Endodermal cell (in vitro differentiated cells): Measurements from ENCODE around the gene NEDD4L. TPM values are rescaled to one million over a fixed set of nuclear protein-coding genes. Genes with fewer than 3 reads are reported as not detected.

Experiments used
- DNase-seq: peaks from one replicate; pipeline ENCODE4 v3.0.0-alpha.2; 2017
- H3K27ac ChIP-seq: 2 replicates; pipeline ENCODE4 v1.5.1; 2013; ENCODE audit warnings: mild to moderate bottlenecking, low read depth, low read length, moderate library complexity
- H3K27me3 ChIP-seq: 2 replicates; pipeline ENCODE4 v1.6.1; 2013; ENCODE audit warnings: mild to moderate bottlenecking, low read length, moderate library complexity; ENCODE audit not compliant: insufficient read depth, control insufficient read depth, poor library complexity, severe bottlenecking
- H3K36me3 ChIP-seq: 2 replicates; pipeline ENCODE4 v1.7.0; 2013; ENCODE audit warnings: mild to moderate bottlenecking, low read length, moderate library complexity; ENCODE audit not compliant: control insufficient read depth, insufficient read depth
- H3K4me1 ChIP-seq: one replicate; pipeline ENCODE4 v1.7.0; 2013; ENCODE audit warnings: low read length; ENCODE audit not compliant: control insufficient read depth, insufficient read depth
- H3K4me3 ChIP-seq: 2 replicates; pipeline ENCODE4 v1.5.1; 2013; ENCODE audit warnings: mild to moderate bottlenecking, low read length, moderate library complexity
- H3K9ac ChIP-seq: 2 replicates; pipeline ENCODE4 v1.6.1; 2013; ENCODE audit warnings: mild to moderate bottlenecking, low read length, moderate library complexity; ENCODE audit not compliant: poor library complexity, severe bottlenecking; ENCODE audit errors: extremely low read depth
- H3K9me3 ChIP-seq: 2 replicates; pipeline ENCODE4 v1.6.1; 2013; ENCODE audit warnings: mild to moderate bottlenecking, low read length, moderate library complexity; ENCODE audit not compliant: control insufficient read depth
- H3K27ac Mint-ChIP-seq: 2 replicates; pipeline ENCODE4 v1.8.0; 2020; ENCODE audit warnings: mixed read lengths
- H3K27me3 Mint-ChIP-seq: 2 replicates; pipeline ENCODE4 v1.8.0; 2021; ENCODE audit warnings: mild to moderate bottlenecking, mixed read lengths; ENCODE audit not compliant: insufficient read depth
- H3K36me3 Mint-ChIP-seq: 2 replicates; pipeline ENCODE4 v1.8.0; 2020; ENCODE audit warnings: low read depth, mixed read lengths
- H3K4me1 Mint-ChIP-seq: 2 replicates; pipeline ENCODE4 v1.8.0; 2020; ENCODE audit warnings: mixed read lengths
- H3K4me3 Mint-ChIP-seq: 2 replicates; pipeline ENCODE4 v1.8.0; 2020; ENCODE audit warnings: mild to moderate bottlenecking, moderate library complexity, mixed read lengths
- H3K9me3 Mint-ChIP-seq: 2 replicates; pipeline ENCODE4 v1.8.0; 2020; ENCODE audit warnings: mild to moderate bottlenecking, mixed read lengths
- WGBS, 2 experiments: methylation state at CpG; one replicate each; pipeline versions ENCODE4 v1.1.5 to v1.1.7; 2013; ENCODE audit warnings: missing lambda C conversion rate in 2 of 2, mixed read lengths in 1 of 2; ENCODE audit not compliant: insufficient coverage in 1 of 2, insufficient read length in 1 of 2; 5-methylcytosine and 5-hydroxymethylcytosine counted together
- total RNA-seq, 2 donors: library from RNA; stranded (reverse); fragmentation: NEBNext Ultra II Directional in 1 of 2; extraction: Animal tissue kit (Norgen Biotek cat#: 25700) in 1 of 2; gene quantifications; 2 replicates in 1 of 2; 3 replicates in 1 of 2; pipeline ENCODE4 v1.2.1, GENCODE V29; 2021
- TF ChIP-seq, protein P1 (sequence below): fragments of 200-600 bp; sonication (generic); conservative IDR thresholded peaks from 2 replicates; pipeline ENCODE4 v1.5.0; 2021; ENCODE audit warnings: antibody characterized with exemption, mild to moderate bottlenecking

NEDD4L gene
- total RNA-seq, 2 donors from 2014 or later, result 70.5 to 75.3 TPM

DNA sequence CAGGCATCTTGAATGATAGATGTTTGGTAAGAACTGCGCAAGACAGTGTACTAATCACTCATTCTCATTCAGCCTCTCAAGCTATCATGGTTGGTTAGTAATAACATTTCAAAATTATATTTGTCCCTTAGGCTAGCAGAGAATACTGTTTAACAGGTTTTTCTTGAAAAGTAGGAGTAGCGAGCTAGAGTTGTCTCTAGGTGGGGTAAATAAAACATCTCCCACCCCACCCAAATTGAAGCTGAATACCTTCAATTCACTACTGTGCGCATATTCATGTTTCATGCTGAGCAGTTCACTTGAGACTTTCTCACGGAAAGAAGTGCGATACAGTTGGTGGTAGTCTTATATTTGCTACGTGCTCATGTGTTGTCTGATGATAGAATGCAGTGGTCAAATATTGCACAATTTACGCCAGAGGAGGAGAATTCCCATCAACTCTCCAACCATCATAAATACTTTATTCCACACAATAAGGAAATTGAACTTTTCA, 49.3 kb downstream of the NEDD4L start:
- no peak overlapping the region for H3K27ac ChIP-seq
- H3K4me3 Mint-ChIP-seq, result no peak overlapping the region
- DNase-seq, result no peak
- no peaks in the 10 kb centered on the region for H3K9me3 Mint-ChIP-seq
- no peaks in the 10 kb centered on the region for H3K36me3 ChIP-seq
- H3K4me3 ChIP-seq, result no peak overlapping the region
- TF ChIP-seq, protein P1, sequence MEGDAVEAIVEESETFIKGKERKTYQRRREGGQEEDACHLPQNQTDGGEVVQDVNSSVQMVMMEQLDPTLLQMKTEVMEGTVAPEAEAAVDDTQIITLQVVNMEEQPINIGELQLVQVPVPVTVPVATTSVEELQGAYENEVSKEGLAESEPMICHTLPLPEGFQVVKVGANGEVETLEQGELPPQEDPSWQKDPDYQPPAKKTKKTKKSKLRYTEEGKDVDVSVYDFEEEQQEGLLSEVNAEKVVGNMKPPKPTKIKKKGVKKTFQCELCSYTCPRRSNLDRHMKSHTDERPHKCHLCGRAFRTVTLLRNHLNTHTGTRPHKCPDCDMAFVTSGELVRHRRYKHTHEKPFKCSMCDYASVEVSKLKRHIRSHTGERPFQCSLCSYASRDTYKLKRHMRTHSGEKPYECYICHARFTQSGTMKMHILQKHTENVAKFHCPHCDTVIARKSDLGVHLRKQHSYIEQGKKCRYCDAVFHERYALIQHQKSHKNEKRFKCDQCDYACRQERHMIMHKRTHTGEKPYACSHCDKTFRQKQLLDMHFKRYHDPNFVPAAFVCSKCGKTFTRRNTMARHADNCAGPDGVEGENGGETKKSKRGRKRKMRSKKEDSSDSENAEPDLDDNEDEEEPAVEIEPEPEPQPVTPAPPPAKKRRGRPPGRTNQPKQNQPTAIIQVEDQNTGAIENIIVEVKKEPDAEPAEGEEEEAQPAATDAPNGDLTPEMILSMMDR, result no peak
- H3K36me3 Mint-ChIP-seq, result peaks cover 3% of the 10 kb centered on the region
- H3K4me1 Mint-ChIP-seq, result peaks cover 37% of the 10 kb centered on the region
- H3K27me3 ChIP-seq, result no peaks in the 10 kb centered on the region
- no peak overlapping the region for H3K27ac Mint-ChIP-seq
- no peak overlapping the region for H3K9ac ChIP-seq
- WGBS, 2 experiments, result 70 to 100% methylated on average over 2 to 6 of the region's 7 CpGs
- H3K4me1 ChIP-seq, result peaks cover 12% of the 10 kb centered on the region
- H3K27me3 Mint-ChIP-seq, result no peaks in the 10 kb centered on the region
- no peaks in the 10 kb centered on the region for H3K9me3 ChIP-seq

DNA sequence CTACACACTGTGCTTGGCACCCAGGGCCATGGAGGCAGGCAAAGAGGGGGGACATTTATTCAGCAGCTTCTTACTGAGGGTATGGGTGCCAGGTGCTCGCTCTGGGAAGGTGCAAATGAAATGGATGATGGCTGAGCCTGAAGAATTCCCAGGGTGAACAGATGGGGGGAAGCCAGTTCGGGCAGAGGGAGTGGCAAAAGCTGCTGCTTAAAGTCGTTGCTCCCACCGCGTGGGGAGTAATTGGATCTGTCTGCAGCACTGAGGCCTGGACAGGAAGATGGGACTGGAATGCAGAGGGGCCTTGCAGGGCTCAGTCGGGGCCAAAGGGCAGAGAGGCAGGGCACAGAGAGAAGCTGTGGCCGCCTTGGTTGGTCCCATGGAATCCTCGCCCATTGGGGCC, 51.2 kb downstream of the NEDD4L start:
- H3K4me1 ChIP-seq, result peaks cover 12% of the 10 kb centered on the region
- TF ChIP-seq, protein P1, result no peak
- H3K9ac ChIP-seq, result no peak overlapping the region
- no peaks in the 10 kb centered on the region for H3K27me3 Mint-ChIP-seq
- peaks cover 47% of the 10 kb centered on the region for H3K4me1 Mint-ChIP-seq
- peaks cover under 1% of the 10 kb centered on the region for H3K36me3 Mint-ChIP-seq
- H3K27ac ChIP-seq, result no peak overlapping the region
- no peak for DNase-seq
- 80 to 85% methylated on average over 5 to 8 of the region's 8 CpGs for WGBS, 2 experiments
- no peaks in the 10 kb centered on the region for H3K9me3 ChIP-seq
- H3K9me3 Mint-ChIP-seq, result no peaks in the 10 kb centered on the region
- H3K36me3 ChIP-seq, result no peaks in the 10 kb centered on the region
- H3K4me3 Mint-ChIP-seq, result no peak overlapping the region
- no peaks in the 10 kb centered on the region for H3K27me3 ChIP-seq
- peak overlapping the region; percentile 42 for H3K27ac Mint-ChIP-seq
- H3K4me3 ChIP-seq, result no peak overlapping the region

DNA sequence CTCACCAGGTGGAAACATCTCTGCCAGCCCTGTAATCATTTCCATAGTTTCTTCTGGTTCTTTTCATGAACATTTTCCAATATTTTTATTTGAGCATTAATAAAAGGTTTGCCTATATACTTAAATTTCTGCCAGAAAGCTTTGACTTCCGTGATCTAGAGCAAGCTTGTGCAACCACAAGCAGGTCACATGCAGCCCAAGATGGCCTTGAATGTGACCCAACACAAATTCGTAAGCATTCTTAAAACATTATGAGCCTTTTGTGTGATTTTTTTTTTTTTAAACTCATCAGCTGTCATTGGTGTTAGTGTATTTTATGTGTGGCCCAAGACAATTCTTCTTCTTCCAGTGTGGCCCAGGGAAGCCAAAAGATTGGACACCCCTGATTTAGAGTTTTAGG, 51.6 kb downstream of the NEDD4L start:
- peaks cover 51% of the 10 kb centered on the region for H3K4me1 Mint-ChIP-seq
- H3K36me3 ChIP-seq, result no peaks in the 10 kb centered on the region
- H3K9me3 Mint-ChIP-seq, result no peaks in the 10 kb centered on the region
- no peak overlapping the region for H3K4me3 ChIP-seq
- peaks cover 12% of the 10 kb centered on the region for H3K4me1 ChIP-seq
- no peak overlapping the region for H3K27ac Mint-ChIP-seq
- no peaks in the 10 kb centered on the region for H3K27me3 ChIP-seq
- H3K9ac ChIP-seq, result no peak overlapping the region
- H3K27ac ChIP-seq, result no peak overlapping the region
- H3K4me3 Mint-ChIP-seq, result no peak overlapping the region
- 95 to 100% methylated on average over 2 of the region's 2 CpGs for WGBS, 2 experiments
- no peaks in the 10 kb centered on the region for H3K27me3 Mint-ChIP-seq
- H3K9me3 ChIP-seq, result no peaks in the 10 kb centered on the region
- TF ChIP-seq, protein P1, result no peak
- no peaks in the 10 kb centered on the region for H3K36me3 Mint-ChIP-seq
- no peak for DNase-seq
